Activated T-helper 17 cell treated with anti-CD3 and anti-CD28 coated beads, Interleukin-2, amount 50 U/mL, for 72 hours (primary cell): ENCODE results near the gene CTBP2. TPM values are rescaled to one million over a fixed set of nuclear protein-coding genes. Genes with fewer than 3 reads are reported as not detected.

ENCODE experiments used
- ATAC-seq: fragments of 150-1000 bp; cut with Tn5 transposase; replicated peaks from 2 replicates; pipeline ENCODE4 v1.10.0; 2021; ENCODE audit warnings: mild to moderate bottlenecking, moderate library complexity
- H3K27ac Mint-ChIP-seq: one replicate; pipeline ENCODE4 v1.8.0; 2022; ENCODE audit warnings: mixed read lengths
- H3K27me3 Mint-ChIP-seq: one replicate; pipeline ENCODE4 v1.8.0; 2022; ENCODE audit warnings: mixed read lengths
- H3K36me3 Mint-ChIP-seq: one replicate; pipeline ENCODE4 v1.8.0; 2022; ENCODE audit warnings: low read depth, mild to moderate bottlenecking, mixed read lengths
- H3K4me1 Mint-ChIP-seq: one replicate; pipeline ENCODE4 v1.8.0; 2022; ENCODE audit warnings: mixed read lengths
- H3K4me3 Mint-ChIP-seq: one replicate; pipeline ENCODE4 v1.8.0; 2022; ENCODE audit warnings: mild to moderate bottlenecking, mixed read lengths
- H3K9me3 Mint-ChIP-seq: one replicate; pipeline ENCODE4 v1.8.0; 2022; ENCODE audit warnings: mixed read lengths
- total RNA-seq, 2 donors: library from RNA; stranded (reverse); gene quantifications; one replicate each; pipeline ENCODE4 v1.2.3, GENCODE V29; 2022

CTBP2 gene
- total RNA-seq, 2 donors from 2014 or later: 0.74 to 1.1 TPM

GRCh38 chr10:125121003-125121402, 39.4 kb downstream of the CTBP2 start:
- Mint-ChIP-seq H3K9me3 (no peaks in the 10 kb centered on the region), H3K4me1 (no peaks in the 10 kb centered on the region), H3K27ac (no peak overlapping the region), H3K36me3 (no peaks in the 10 kb centered on the region), H3K4me3 (no peak overlapping the region), H3K27me3 (peaks cover 10% of the 10 kb centered on the region)
- no peak for ATAC-seq

GRCh38 chr10:125120053-125120710, 40.2 kb downstream of the CTBP2 start:
- Mint-ChIP-seq H3K4me3 (no peak overlapping the region), H3K36me3 (no peaks in the 10 kb centered on the region), H3K27ac (no peak overlapping the region), H3K9me3 (no peaks in the 10 kb centered on the region), H3K4me1 (no peaks in the 10 kb centered on the region), H3K27me3 (peaks cover 7% of the 10 kb centered on the region)
- no peak for ATAC-seq

GRCh38 chr10:125118701-125119100, 41.7 kb downstream of the CTBP2 start:
- Mint-ChIP-seq H3K27ac (no peak overlapping the region), H3K27me3 (peaks cover 3% of the 10 kb centered on the region), H3K4me3 (no peak overlapping the region), H3K4me1 (no peaks in the 10 kb centered on the region), H3K9me3 (no peaks in the 10 kb centered on the region), H3K36me3 (no peaks in the 10 kb centered on the region)
- ATAC-seq: no peak

DNA sequence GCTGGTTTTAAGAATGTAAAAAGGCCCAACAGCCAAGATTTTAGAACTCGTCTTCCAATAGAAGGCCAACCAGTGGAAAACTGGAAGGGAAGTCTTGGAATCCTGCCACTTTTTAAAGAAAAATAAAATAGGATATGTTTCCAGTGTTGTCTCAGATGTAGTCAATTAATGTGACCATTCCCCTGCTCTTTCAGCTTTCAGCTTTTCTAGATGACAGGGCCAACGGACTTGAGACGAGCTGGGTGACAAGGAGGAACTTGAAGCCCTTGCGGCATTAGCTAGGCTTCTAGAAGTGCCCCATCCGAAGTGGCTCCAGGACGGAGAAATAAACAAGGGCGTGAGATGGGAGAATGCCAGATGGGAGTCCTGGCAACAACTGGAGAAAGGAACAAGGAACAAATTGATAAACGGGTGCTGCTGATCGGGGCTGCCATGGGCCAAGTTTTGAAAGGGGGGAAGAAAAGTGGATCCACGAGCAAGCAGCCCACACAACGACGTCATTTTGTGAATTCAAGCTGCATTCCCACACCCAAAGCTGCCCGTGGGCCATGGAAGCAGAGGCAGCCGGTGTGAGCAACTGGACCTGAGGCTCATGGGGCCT, 42.3 kb downstream of the CTBP2 start:
- Mint-ChIP-seq H3K27me3 (peaks cover 3% of the 10 kb centered on the region), H3K36me3 (no peaks in the 10 kb centered on the region), H3K9me3 (no peaks in the 10 kb centered on the region), H3K27ac (no peak overlapping the region), H3K4me1 (no peaks in the 10 kb centered on the region), H3K4me3 (no peak overlapping the region)
- ATAC-seq: no peak

- Mint-ChIP-seq H3K4me3 (no peak overlapping the region), H3K4me1 (no peaks in the 10 kb centered on the region), H3K27ac (no peak overlapping the region), H3K36me3 (no peaks in the 10 kb centered on the region), H3K9me3 (no peaks in the 10 kb centered on the region), H3K27me3 (peaks cover 3% of the 10 kb centered on the region)
- no peak for ATAC-seq
These were observed 43.6 kb downstream of the CTBP2 start for GRCh38 chr10:125116652-125117310.

GRCh38 chr10:125116041-125116649, 44.2 kb downstream of the CTBP2 start:
- no peaks in the 10 kb centered on the region for H3K36me3 Mint-ChIP-seq
- no peaks in the 10 kb centered on the region for H3K4me1 Mint-ChIP-seq
- no peaks in the 10 kb centered on the region for H3K9me3 Mint-ChIP-seq
- no peak for ATAC-seq
- H3K4me3 Mint-ChIP-seq: no peak overlapping the region
- peaks cover 3% of the 10 kb centered on the region for H3K27me3 Mint-ChIP-seq
- H3K27ac Mint-ChIP-seq: no peak overlapping the region

- Mint-ChIP-seq H3K27me3 (peaks cover 3% of the 10 kb centered on the region), H3K4me3 (no peak overlapping the region), H3K36me3 (no peaks in the 10 kb centered on the region), H3K27ac (no peak overlapping the region), H3K4me1 (no peaks in the 10 kb centered on the region), H3K9me3 (no peaks in the 10 kb centered on the region)
- ATAC-seq: no peak
These were observed 45.0 kb downstream of the CTBP2 start for GRCh38 chr10:125115409-125115808.

- H3K4me3 Mint-ChIP-seq: no peak overlapping the region
- no peaks in the 10 kb centered on the region for H3K4me1 Mint-ChIP-seq
- no peaks in the 10 kb centered on the region for H3K9me3 Mint-ChIP-seq
- no peaks in the 10 kb centered on the region for H3K36me3 Mint-ChIP-seq
- peaks cover 3% of the 10 kb centered on the region for H3K27me3 Mint-ChIP-seq
- no peak for ATAC-seq
- H3K27ac Mint-ChIP-seq: no peak overlapping the region
These were observed 45.5 kb downstream of the CTBP2 start for GRCh38 chr10:125114761-125115391.

- Mint-ChIP-seq H3K4me3 (no peak overlapping the region), H3K27ac (no peak overlapping the region), H3K27me3 (peaks cover 3% of the 10 kb centered on the region), H3K4me1 (no peaks in the 10 kb centered on the region), H3K9me3 (no peaks in the 10 kb centered on the region), H3K36me3 (no peaks in the 10 kb centered on the region)
- ATAC-seq: no peak
These were observed 46.5 kb downstream of the CTBP2 start for GRCh38 chr10:125113691-125114371.

- peaks cover 1% of the 10 kb centered on the region for H3K9me3 Mint-ChIP-seq
- no peaks in the 10 kb centered on the region for H3K4me1 Mint-ChIP-seq
- H3K4me3 Mint-ChIP-seq: no peak overlapping the region
- no peak for ATAC-seq
- no peaks in the 10 kb centered on the region for H3K36me3 Mint-ChIP-seq
- H3K27ac Mint-ChIP-seq: no peak overlapping the region
- H3K27me3 Mint-ChIP-seq: no peaks in the 10 kb centered on the region
These were observed 47.5 kb downstream of the CTBP2 start for GRCh38 chr10:125112697-125113494.

- no peak overlapping the region for H3K27ac Mint-ChIP-seq
- H3K4me3 Mint-ChIP-seq: no peak overlapping the region
These were observed 49.1 kb downstream of the CTBP2 start for GRCh38 chr10:125111118-125111727.

DNA sequence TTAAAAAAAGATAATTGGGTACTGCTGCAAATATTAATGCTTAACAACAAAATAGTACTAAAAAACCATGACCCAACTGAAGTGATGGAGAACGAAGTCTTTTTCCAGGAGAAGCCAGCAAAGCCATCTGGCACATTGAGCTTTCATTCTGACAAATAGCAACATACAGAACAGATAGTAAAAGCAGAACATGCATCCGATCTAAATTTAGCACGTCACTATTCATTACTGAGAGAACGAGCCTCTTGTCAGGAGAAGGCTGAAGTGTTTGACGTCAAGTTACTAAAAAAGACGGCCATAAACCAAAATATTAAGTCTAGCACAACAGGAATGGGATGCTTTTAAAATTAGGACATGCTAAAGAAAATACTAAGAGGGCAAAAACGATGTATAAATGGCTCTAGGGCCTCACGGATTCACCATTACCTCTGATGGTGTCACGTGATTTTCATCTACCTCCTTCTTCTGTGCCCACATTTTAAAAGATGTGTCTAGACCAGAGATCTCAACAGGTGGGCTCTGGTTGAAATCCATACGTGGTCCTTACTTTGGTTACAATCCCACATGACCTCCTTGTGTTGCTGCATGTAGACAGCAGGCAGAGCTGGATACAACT, 52.3 kb downstream of the CTBP2 start:
- Mint-ChIP-seq H3K4me1 (no peaks in the 10 kb centered on the region), H3K27me3 (no peaks in the 10 kb centered on the region), H3K27ac (no peak overlapping the region), H3K9me3 (peaks cover 7% of the 10 kb centered on the region), H3K36me3 (no peaks in the 10 kb centered on the region), H3K4me3 (no peak overlapping the region)
- ATAC-seq: no peak

More at GRCh38 chr10:125111118-125111727, 49.1 kb downstream of the CTBP2 start:
- ATAC-seq: no peak
- Mint-ChIP-seq H3K4me1 (no peaks in the 10 kb centered on the region), H3K9me3 (peaks cover 7% of the 10 kb centered on the region), H3K36me3 (no peaks in the 10 kb centered on the region), H3K27me3 (no peaks in the 10 kb centered on the region)
